SK-N-SH treated with all-trans-retinoic acid at 6 μM for 48 hours (cell line): ENCODE data around the gene MTAP.

ENCODE experiments used
- ATAC-seq: fragments of 200-7000 bp; cut with Tn5 transposase; 3 replicates; pipeline ENCODE4 v1.9.1; 2020; ENCODE audit warnings: mild to moderate bottlenecking, moderate library complexity
- ARNTL ChIP-seq: fragments of 450-650 bp; formaldehyde crosslinking; IDR thresholded peaks from 2 replicates; pipeline ENCODE4 v1.5.0; 2020; ENCODE audit warnings: low read depth, mild to moderate bottlenecking, moderate library complexity, borderline replicate concordance
- CREB5 ChIP-seq: fragments of 250-450 bp; sonication (Bioruptor Pico); IDR thresholded peaks from 2 replicates; pipeline ENCODE4 v1.5.1; 2020; ENCODE audit warnings: low read depth, mild to moderate bottlenecking, moderate library complexity
- CSDC2 ChIP-seq: fragments of 250-450 bp; sonication (Bioruptor Pico); IDR thresholded peaks from 2 replicates; pipeline ENCODE4 v1.5.0; 2020; ENCODE audit warnings: mild to moderate bottlenecking, moderate library complexity
- CSRNP3 ChIP-seq: fragments of 250-450 bp; sonication (Bioruptor Pico); IDR thresholded peaks from 2 replicates; pipeline ENCODE4 v1.5.1; 2021; ENCODE audit warnings: mild to moderate bottlenecking, moderate library complexity
- GLIS3 ChIP-seq: fragments of 250-450 bp; sonication (Bioruptor Pico); IDR thresholded peaks from 2 replicates; pipeline ENCODE4 v1.5.0; 2020; ENCODE audit warnings: mild to moderate bottlenecking, moderate library complexity
- ISL1 ChIP-seq: fragments of 250-450 bp; sonication (Bioruptor Pico); IDR thresholded peaks from 2 replicates; pipeline ENCODE4 v2.1.2; 2022; ENCODE audit warnings: mild to moderate bottlenecking, moderate library complexity
- OSR1 ChIP-seq: fragments of 250-450 bp; sonication (Bioruptor Pico); IDR thresholded peaks from 2 replicates; pipeline ENCODE4 v1.8.0; 2022; ENCODE audit warnings: moderate library complexity, mild to moderate bottlenecking, inconsistent platforms
- PATZ1 ChIP-seq: fragments of 250-450 bp; sonication (Bioruptor Pico); IDR thresholded peaks from 2 replicates; pipeline ENCODE4 v1.8.0; 2020; ENCODE audit warnings: mild to moderate bottlenecking, moderate library complexity, borderline replicate concordance
- POU6F1 ChIP-seq: fragments of 250-450 bp; sonication (Bioruptor Pico); IDR thresholded peaks from 2 replicates; pipeline ENCODE4 v1.8.0; 2021; ENCODE audit warnings: low read depth, mild to moderate bottlenecking, moderate library complexity, borderline replicate concordance
- PPARA ChIP-seq: fragments of 250-450 bp; sonication (Bioruptor Pico); IDR thresholded peaks from 2 replicates; pipeline ENCODE4 v1.5.0; 2020; ENCODE audit warnings: mild to moderate bottlenecking, borderline replicate concordance
- RARB ChIP-seq: fragments of 250-450 bp; sonication (Bioruptor Pico); IDR thresholded peaks from 2 replicates; pipeline ENCODE4 v1.8.0; 2021; ENCODE audit warnings: mild to moderate bottlenecking, moderate library complexity
- SNAI2 ChIP-seq: fragments of 250-450 bp; sonication (Bioruptor Pico); IDR thresholded peaks from 2 replicates; pipeline ENCODE4 v1.5.0; 2020; ENCODE audit warnings: mild to moderate bottlenecking, moderate library complexity
- TCF4 ChIP-seq: fragments of 250-450 bp; sonication (Bioruptor Pico); IDR thresholded peaks from 2 replicates; pipeline ENCODE4 v1.8.0; 2021; ENCODE audit warnings: mild to moderate bottlenecking, moderate library complexity, borderline replicate concordance
- TOX ChIP-seq: fragments of 250-450 bp; sonication (Bioruptor Pico); IDR thresholded peaks from 2 replicates; pipeline ENCODE4 v1.8.0; 2021; ENCODE audit warnings: mild to moderate bottlenecking, moderate library complexity, borderline replicate concordance
- TSHZ2 ChIP-seq: fragments of 250-450 bp; sonication (Bioruptor Pico); IDR thresholded peaks from 2 replicates; pipeline ENCODE4 v1.5.0; 2020; ENCODE audit warnings: mild to moderate bottlenecking, moderate library complexity
- ZC3H10 ChIP-seq: fragments of 250-450 bp; sonication (Bioruptor Pico); IDR thresholded peaks from 2 replicates; pipeline ENCODE4 v1.5.1; 2021; ENCODE audit warnings: mild to moderate bottlenecking, moderate library complexity
- ZFP3 ChIP-seq: fragments of 250-450 bp; sonication (Bioruptor Pico); IDR thresholded peaks from 2 replicates; pipeline ENCODE4 v1.5.0; 2020; ENCODE audit warnings: mild to moderate bottlenecking, moderate library complexity
- ZFP30 ChIP-seq: fragments of 450-650 bp; formaldehyde crosslinking; IDR thresholded peaks from 2 replicates; pipeline ENCODE4 v1.5.0; 2022; ENCODE audit warnings: mild to moderate bottlenecking, moderate library complexity
- ZNF565 ChIP-seq: fragments of 450-650 bp; formaldehyde crosslinking; conservative IDR thresholded peaks from 2 replicates; pipeline ENCODE4 v1.5.0; 2020; ENCODE audit warnings: low read depth, mild to moderate bottlenecking, moderate library complexity
- ZNF8 ChIP-seq: fragments of 450-650 bp; formaldehyde crosslinking; IDR thresholded peaks from 2 replicates; pipeline ENCODE4 v1.5.0; 2020; ENCODE audit warnings: mild to moderate bottlenecking, moderate library complexity

Gene MTAP

GRCh38 chr9:21856301-21857094 lies 54.1 kb downstream of the MTAP start:
- no peak for ATAC-seq
- no peak for TF ChIP-seq GLIS3
- no peak for TF ChIP-seq ZC3H10 (CRISPR knock-in tag)
- no peak for TF ChIP-seq ZNF565 (CRISPR knock-in tag)
- TF ChIP-seq OSR1 (CRISPR knock-in tag), result no peak
- TF ChIP-seq CREB5 (CRISPR knock-in tag), result no peak
- TF ChIP-seq CSDC2, result no peak
- TF ChIP-seq PATZ1 (CRISPR knock-in tag), result no peak
- TF ChIP-seq ARNTL (CRISPR knock-in tag), result no peak

- ATAC-seq, result no peak
Observed at GRCh38 chr9:21862871-21863270, 60.4 kb downstream of the MTAP start.

GRCh38 chr9:21864505-21864904 lies 62.1 kb downstream of the MTAP start:
- ATAC-seq, result no peak
- TF ChIP-seq TCF4 (CRISPR knock-in tag), result no peak
- TF ChIP-seq CSDC2, result no peak

More at GRCh38 chr9:21862871-21863270, 60.4 kb downstream of the MTAP start:
- TF ChIP-seq ISL1 (CRISPR knock-in tag) (no peak), ARNTL (CRISPR knock-in tag) (no peak), ZFP30 (CRISPR knock-in tag) (no peak), CREB5 (CRISPR knock-in tag) (no peak), TCF4 (CRISPR knock-in tag) (no peak), ZC3H10 (CRISPR knock-in tag) (no peak), GLIS3 (no peak), CSDC2 (no peak), PATZ1 (CRISPR knock-in tag) (no peak), ZNF565 (CRISPR knock-in tag) (no peak), ZNF8 (CRISPR knock-in tag) (no peak), SNAI2 (CRISPR knock-in tag) (no peak), TOX (no peak), CSRNP3 (no peak)

GRCh38 chr9:21866302-21866701 lies 63.9 kb downstream of the MTAP start:
- ATAC-seq, result no peak
- no peak for TF ChIP-seq PPARA (CRISPR knock-in tag)
- TF ChIP-seq ARNTL (CRISPR knock-in tag), result no peak
- TF ChIP-seq ZNF8 (CRISPR knock-in tag), result no peak
- no peak for TF ChIP-seq POU6F1
- TF ChIP-seq ISL1 (CRISPR knock-in tag), result no peak
- no peak for TF ChIP-seq TSHZ2 (CRISPR knock-in tag)
- no peak for TF ChIP-seq CSDC2
- no peak for TF ChIP-seq RARB (CRISPR knock-in tag)
- TF ChIP-seq ZFP30 (CRISPR knock-in tag), result no peak
- no peak for TF ChIP-seq ZNF565 (CRISPR knock-in tag)
- no peak for TF ChIP-seq OSR1 (CRISPR knock-in tag)
- TF ChIP-seq ZC3H10 (CRISPR knock-in tag), result no peak
- no peak for TF ChIP-seq ZFP3 (CRISPR knock-in tag)
